K562 (cell line): ENCODE results near the gene CKM. TPM values are rescaled to one million over a fixed set of nuclear protein-coding genes. Genes with fewer than 3 reads are reported as not detected.

ENCODE experiments used
- ATAC-seq: fragments of 200-7000 bp; cut with Tn5 transposase; 3 replicates; pipeline ENCODE4 v1.9.1; 2020; ENCODE audit warnings: moderate library complexity
- BruUV-seq: library from RNA; stranded (reverse); fragments of 400-500 nt; replicated peaks from 2 replicates; lab custom pipeline; 2021; lab: Mats Ljungman, UMichigan
- CTCF ChIA-PET: fragments of 300-600 bp; formaldehyde crosslinking; extraction: SDS; loops from one replicate; lab custom pipeline; 2021; ENCODE audit warnings: low intra/inter-chr PET ratio; lab: Yijun Ruan, JAX
- POLR2A ChIA-PET: fragments of 300-600, 350-650 bp; sonication (Branson Sonifier 250); formaldehyde crosslinking; extraction: SDS; loops from one replicate; lab custom pipeline; 2021; ENCODE audit warnings: antibody characterized with exemption, inconsistent platforms; lab: Yijun Ruan, JAX
- DNase-seq, 4 experiments: peaks; one replicate each; pipeline versions ENCODE4 v3.0.0 to v3.0.0-alpha.2; 2011 to 2018; ENCODE audit warnings: low spot score in 3 of 4, mixed read lengths in 3 of 4; ENCODE audit errors: extremely low read depth in 1 of 4
- FAIRE-seq: peaks from 2 replicates; lab custom pipeline; 2011; peaks lifted over from hg19 to GRCh38; lab: Jason Lieb, UNC
- H2AFZ ChIP-seq: 2 replicates; pipeline ENCODE4 v1.6.0; 2011; ENCODE audit warnings: low read depth, low read length, control low read depth, inconsistent platforms
- H3K27ac ChIP-seq: fragments of 200-600 bp; 3 replicates; pipeline ENCODE4 v1.8.0; 2011; ENCODE audit warnings: low read depth, mild to moderate bottlenecking, control low read depth, inconsistent platforms, low read length, moderate library complexity, mixed read lengths; ENCODE audit errors: extremely low read depth
- H3K27me3 ChIP-seq, 2 experiments: fragments of 300-600 bp in 1 of 2; 2 replicates in 1 of 2; 3 replicates in 1 of 2; pipeline versions ENCODE4 v1.6.0 to v1.8.0; 2011; ENCODE audit warnings: inconsistent platforms in 2 of 2, low read length in 2 of 2, mild to moderate bottlenecking in 1 of 2, mixed read lengths in 1 of 2, moderate library complexity in 1 of 2; ENCODE audit not compliant: control insufficient read depth in 2 of 2, insufficient read depth in 2 of 2
- H3K36me3 ChIP-seq: fragments of 300-600 bp; 3 replicates; pipeline ENCODE4 v1.8.0; 2011; ENCODE audit warnings: mild to moderate bottlenecking, low read length, inconsistent platforms; ENCODE audit not compliant: control insufficient read depth, insufficient read depth
- H3K4me1 ChIP-seq, 2 experiments: fragments of 200-600 bp in 1 of 2; replicated peaks in 1 of 2; 2 replicates in 1 of 2; 3 replicates in 1 of 2; pipeline versions ENCODE4 v1.5.1 to v1.8.0; 2011; ENCODE audit warnings: inconsistent platforms in 2 of 2, low read length in 2 of 2, mild to moderate bottlenecking in 1 of 2, mixed read lengths in 1 of 2, moderate library complexity in 1 of 2; ENCODE audit not compliant: control insufficient read depth in 2 of 2, insufficient read depth in 2 of 2
- H3K4me2 ChIP-seq: 2 replicates; pipeline ENCODE4 v1.6.1; 2011; ENCODE audit warnings: low read length, control low read depth, inconsistent platforms, mixed read lengths; ENCODE audit not compliant: insufficient read depth
- H3K4me3 ChIP-seq: fragments of 200-600 bp; sonication (generic), shearing (Covaris generic); 2 replicates; pipeline ENCODE4 v1.5.1; 2016; ENCODE audit warnings: control low read depth, inconsistent platforms
- H3K79me2 ChIP-seq: fragments of 200-600 bp; 3 replicates; pipeline ENCODE4 v1.8.0; 2011; ENCODE audit warnings: low read length, inconsistent platforms; ENCODE audit not compliant: control insufficient read depth, insufficient read depth
- H3K9ac ChIP-seq, 2 experiments: 2 replicates each; pipeline versions ENCODE4 v1.6.0 to v1.6.1; 2011; ENCODE audit warnings: low read depth in 2 of 2, low read length in 2 of 2, control low read depth in 1 of 2, inconsistent platforms in 1 of 2, mild to moderate bottlenecking in 1 of 2, mixed read lengths in 1 of 2; ENCODE audit not compliant: insufficient read depth in 1 of 2
- H3K9me1 ChIP-seq: one replicate; pipeline ENCODE4 v1.6.0; 2011; ENCODE audit warnings: inconsistent platforms, mild to moderate bottlenecking, low read length, moderate library complexity; ENCODE audit not compliant: control insufficient read depth, insufficient read depth
- H3K9me3 ChIP-seq: replicated peaks from 2 replicates; pipeline ENCODE4 v1.5.1; 2011; ENCODE audit warnings: low read depth, low read length, inconsistent platforms; ENCODE audit not compliant: control insufficient read depth, insufficient read depth
- H4K20me1 ChIP-seq: replicated peaks from 2 replicates; pipeline ENCODE4 v1.6.1; 2011; ENCODE audit warnings: low read length, inconsistent platforms, mixed read lengths; ENCODE audit not compliant: control insufficient read depth, insufficient read depth
- ASH1L ChIP-seq: fragments of 450-650 bp; IDR thresholded peaks from 2 replicates; pipeline ENCODE4 v1.6.1; 2018; ENCODE audit warnings: borderline replicate concordance, mild to moderate bottlenecking, low read depth; ENCODE audit not compliant: partially characterized antibody
- BRF1 ChIP-seq: IDR thresholded peaks from 3 replicates; pipeline ENCODE4 v1.6.1; 2011; ENCODE audit warnings: borderline replicate concordance, mild to moderate bottlenecking; ENCODE audit not compliant: insufficient read length; ENCODE audit errors: extremely low read depth
- CREM ChIP-seq: IDR thresholded peaks from 2 replicates; pipeline ENCODE4 v1.6.1; 2014; ENCODE audit warnings: antibody characterized with exemption, low read depth
- E2F1 ChIP-seq: sonication (generic); formaldehyde crosslinking; IDR thresholded peaks from 2 replicates; pipeline ENCODE4 v1.8.1; 2023; ENCODE audit warnings: mild to moderate bottlenecking, missing genetic modification reagents, moderate library complexity
- PPARD ChIP-seq: fragments of 250-450 bp; sonication (Bioruptor Pico); IDR thresholded peaks from 2 replicates; pipeline ENCODE4 v1.8.0; 2022; ENCODE audit warnings: inconsistent platforms, mild to moderate bottlenecking, moderate library complexity
- ZMIZ1 ChIP-seq, 2 experiments: fragments of 150-350 bp in 1 of 2; IDR thresholded peaks; 2 replicates each; pipeline ENCODE4 v1.6.1; 2012 to 2016; ENCODE audit warnings: low read depth in 2 of 2, low read length in 2 of 2, mild to moderate bottlenecking in 1 of 2, moderate library complexity in 1 of 2
- ZNF583 ChIP-seq: fragments of 250-450 bp; sonication (Bioruptor Pico); IDR thresholded peaks from 2 replicates; pipeline ENCODE4 v1.4.0; 2020
- WGBS: fragments of 100-300 bp; shearing (Covaris generic); methylation state at CpG from one replicate; pipeline ENCODE4 v1.1.6; 2016; ENCODE audit warnings: low coverage, mixed read lengths; ENCODE audit not compliant: insufficient coverage; ENCODE audit errors: missing lambda C conversion rate; 5-methylcytosine and 5-hydroxymethylcytosine counted together
- in situ Hi-C: fragments of 300-500 bp; cut with MboI; formaldehyde crosslinking; loops from 4 replicates; pipeline ENCODE4 v1.15.0; 2018; ENCODE audit warnings: inconsistent platforms, mixed read lengths
- intact Hi-C: fragments of 100-400 bp; cut with micrococcal nuclease; formaldehyde crosslinking; loops from 2 replicates; pipeline ENCODE4 v1.14.2; 2022
- polyA plus RNA-seq, 8 experiments: library from polyadenylated mRNA; depleted of rRNA in 4 of 8; stranded (reverse) in 5 of 8; unstranded in 3 of 8; fragments of >200 nt; fragmentation: Nextera tagmentation in 2 of 8; fragmentation: Illumina TruSeq in 1 of 8; extraction: Ambion mirVana in 2 of 8; extraction: Trizol in 1 of 8; gene quantifications; 2 replicates each; pipeline versions ENCODE4 v1.2.1 to v1.2.3, GENCODE V29; 2011 to 2014; ENCODE audit warnings: inconsistent platforms in 1 of 8, missing spikeins in 1 of 8
- total RNA-seq, 7 experiments: library from RNA; depleted of rRNA in 6 of 7; stranded (reverse); fragments of >200 nt in 6 of 7; fragmentation: Illumina TruSeq in 2 of 7; extraction: Trizol in 2 of 7; gene quantifications; 2 replicates each; pipeline versions ENCODE4 v1.2.1 to v1.2.3, GENCODE V29; 2011 to 2021; ENCODE audit warnings: low replicate concordance in 1 of 7

Gene CKM
- total and polyA plus RNA-seq, 9 of the 15 experiments (the other 6 are each of a cell fraction or from before 2014, with no cell fraction given) = 0.06 to 0.17 (median 0.09) TPM; not detected in 4

GRCh38 chr19:45305007-45305406, 17.7 kb downstream of the CKM start:
- H3K36me3 ChIP-seq = no peaks in the 10 kb centered on the region
- DNase-seq (no peak), ATAC-seq (no peak), FAIRE-seq (no peak)
- ChIA-PET CTCF (no interaction called here), POLR2A (interaction anchor here (1.5 kb wide), 1 partner anchor 13 kb away, joined by 6 read pairs; no protein-coding TSS in a partner anchor)
- no peak overlapping the region for H3K4me2 ChIP-seq
- intact Hi-C loops = no loop called here
- H3K9ac ChIP-seq = no peak overlapping the region
- H4K20me1 ChIP-seq = no peaks in the 10 kb centered on the region
- H3K4me1 ChIP-seq = peaks cover 8 to 26% of the 10 kb centered on the region in 2 experiments; a peak in 4 of 5 replicates
- H3K79me2 ChIP-seq = no peaks in the 10 kb centered on the region
- H3K4me3 ChIP-seq = no peak overlapping the region
- no TSS peak for BruUV-seq
- 0 out of 2 replicates have a peak, but pooled peaks cover 2% of the 10 kb centered on the region for H3K9me3 ChIP-seq
- no peak for TF ChIP-seq BRF1
- no peak for TF ChIP-seq ZMIZ1 (IDR thresholded peaks at IDR 0.05; ENCODE audit: low read depth in 2 of 2, low read length in 2 of 2)
- no peak for TF ChIP-seq CREM
- TF ChIP-seq ASH1L = no peak
- no peak for TF ChIP-seq ZNF583
- no peak for TF ChIP-seq E2F1 (CRISPR knock-in tag)
- no peak for TF ChIP-seq PPARD (CRISPR knock-in tag)
- no peak overlapping the region for H3K27ac ChIP-seq
- in situ Hi-C loops = no loop called here
- H3K27me3 ChIP-seq = no peaks in the 10 kb centered on the region
- H2AFZ ChIP-seq = no peak overlapping the region
- WGBS = 15% methylated on average over 4 of the region's 4 CpGs
- H3K9me1 ChIP-seq = no peaks in the 10 kb centered on the region
